ENCODE results near the gene ARID1B.

GRCh38 chr6:156992020-156992804 lies 215.0 kb downstream of the ARID1B start:
- TF ChIP-seq NBN (conservative IDR thresholded peaks at IDR 0.05): no peak
- TF ChIP-seq FOXM1 (CRISPR knock-in tag; IDR thresholded peaks at IDR 0.05): no peak
- TF ChIP-seq TCF12 (IDR thresholded peaks at IDR 0.05): no peak
- TF ChIP-seq TCF12 (CRISPR knock-in tag; IDR thresholded peaks at IDR 0.05): no peak
